Measurements from ENCODE around the gene ERCC1.
"Not testable (repeated sequence)": the region's sequence is repeated elsewhere in the genome, so short reads cannot be mapped to it uniquely, and the experiment has no call there.

The ERCC1 gene

GRCh38 chr19:45424191-45425058 is 708 bp upstream of the ERCC1 start:
- H3K4me1 Mint-ChIP-seq, result peaks cover 71% of the 10 kb centered on the region
- no peak for ATAC-seq
- H3K36me3 Mint-ChIP-seq, result peaks cover 23% of the 10 kb centered on the region
- peak overlapping the region; percentile 97 for H3K27ac Mint-ChIP-seq
- H3K27me3 Mint-ChIP-seq, result no peaks in the 10 kb centered on the region
- H3K9me3 Mint-ChIP-seq, result no peaks in the 10 kb centered on the region
- peak overlapping the region; percentile 95 for H3K4me3 Mint-ChIP-seq

GRCh38 chr19:45423033-45423588 is 606 bp downstream of the ERCC1 start:
- no peaks in the 10 kb centered on the region for H3K9me3 Mint-ChIP-seq
- peaks cover 27% of the 10 kb centered on the region for H3K36me3 Mint-ChIP-seq
- peak overlapping the region; percentile 97 for H3K27ac Mint-ChIP-seq
- no peaks in the 10 kb centered on the region for H3K27me3 Mint-ChIP-seq
- H3K4me3 Mint-ChIP-seq, result peak overlapping the region; percentile 95
- peaks cover 78% of the 10 kb centered on the region for H3K4me1 Mint-ChIP-seq
- no peak for ATAC-seq

GRCh38 chr19:45421947-45422498 is 1.7 kb downstream of the ERCC1 start:
- Mint-ChIP-seq H3K4me3 (no peak overlapping the region), H3K9me3 (no peaks in the 10 kb centered on the region), H3K36me3 (peaks cover 35% of the 10 kb centered on the region), H3K27me3 (no peaks in the 10 kb centered on the region), H3K4me1 (peaks cover 73% of the 10 kb centered on the region), H3K27ac (peak overlapping the region; percentile 97)
- ATAC-seq, result no peak

- H3K27ac Mint-ChIP-seq, result peak overlapping the region; percentile 88
These were observed 2.8 kb downstream of the ERCC1 start for GRCh38 chr19:45420871-45421270.

GRCh38 chr19:45420356-45420755 is 3.4 kb downstream of the ERCC1 start:
- Mint-ChIP-seq H3K27me3 (no peaks in the 10 kb centered on the region), H3K36me3 (peaks cover 45% of the 10 kb centered on the region), H3K27ac (peak overlapping the region; percentile 88), H3K4me1 (peaks cover 70% of the 10 kb centered on the region), H3K9me3 (no peaks in the 10 kb centered on the region), H3K4me3 (peak overlapping the region; percentile 46)
- no peak for ATAC-seq

More at GRCh38 chr19:45420871-45421270, 2.8 kb downstream of the ERCC1 start:
- Mint-ChIP-seq H3K4me3 (no peak overlapping the region), H3K27me3 (no peaks in the 10 kb centered on the region), H3K36me3 (peaks cover 42% of the 10 kb centered on the region), H3K4me1 (peaks cover 70% of the 10 kb centered on the region), H3K9me3 (no peaks in the 10 kb centered on the region)
- ATAC-seq, result no peak

GRCh38 chr19:45419895-45420294 is 3.8 kb downstream of the ERCC1 start:
- ATAC-seq, result no peak
- H3K9me3 Mint-ChIP-seq, result no peaks in the 10 kb centered on the region
- H3K27me3 Mint-ChIP-seq, result no peaks in the 10 kb centered on the region
- peak overlapping the region; percentile 88 for H3K27ac Mint-ChIP-seq
- H3K4me3 Mint-ChIP-seq, result peak overlapping the region; percentile 48
- peaks cover 70% of the 10 kb centered on the region for H3K4me1 Mint-ChIP-seq
- H3K36me3 Mint-ChIP-seq, result peaks cover 45% of the 10 kb centered on the region

GRCh38 chr19:45419396-45419795 is 4.3 kb downstream of the ERCC1 start:
- Mint-ChIP-seq H3K36me3 (peaks cover 49% of the 10 kb centered on the region), H3K27me3 (no peaks in the 10 kb centered on the region), H3K4me3 (peak overlapping the region; percentile 38), H3K27ac (peak overlapping the region; percentile 88), H3K9me3 (no peaks in the 10 kb centered on the region), H3K4me1 (peaks cover 67% of the 10 kb centered on the region)
- peak; percentile 87 for ATAC-seq

- peak overlapping the region; percentile 3 for H3K4me3 Mint-ChIP-seq
- no peaks in the 10 kb centered on the region for H3K9me3 Mint-ChIP-seq
- peaks cover 61% of the 10 kb centered on the region for H3K4me1 Mint-ChIP-seq
- ATAC-seq, result no peak
- peak overlapping the region; percentile 88 for H3K27ac Mint-ChIP-seq
- no peaks in the 10 kb centered on the region for H3K27me3 Mint-ChIP-seq
- H3K36me3 Mint-ChIP-seq, result peaks cover 55% of the 10 kb centered on the region
These were observed 4.9 kb downstream of the ERCC1 start for GRCh38 chr19:45418802-45419201.

GRCh38 chr19:45417151-45417550 is 6.6 kb downstream of the ERCC1 start:
- Mint-ChIP-seq H3K4me3 (no peak overlapping the region), H3K9me3 (no peaks in the 10 kb centered on the region), H3K27me3 (no peaks in the 10 kb centered on the region), H3K27ac (peak overlapping the region; percentile 82), H3K4me1 (peaks cover 44% of the 10 kb centered on the region), H3K36me3 (peaks cover 61% of the 10 kb centered on the region)
- ATAC-seq, result no peak

- H3K4me3 Mint-ChIP-seq, result no peak overlapping the region
- H3K27me3 Mint-ChIP-seq, result no peaks in the 10 kb centered on the region
- H3K36me3 Mint-ChIP-seq, result peaks cover 44% of the 10 kb centered on the region
- peak overlapping the region; percentile 28 for H3K27ac Mint-ChIP-seq
- H3K4me1 Mint-ChIP-seq, result peaks cover 22% of the 10 kb centered on the region
- H3K9me3 Mint-ChIP-seq, result no peaks in the 10 kb centered on the region
- no peak for ATAC-seq
These were observed 9.2 kb downstream of the ERCC1 start for GRCh38 chr19:45414468-45414867.

- peaks cover 52% of the 10 kb centered on the region for H3K36me3 Mint-ChIP-seq
- H3K27me3 Mint-ChIP-seq, result no peaks in the 10 kb centered on the region
- H3K9me3 Mint-ChIP-seq, result no peaks in the 10 kb centered on the region
These were observed 10.2 kb downstream of the ERCC1 start for GRCh38 chr19:45413497-45413896.

GRCh38 chr19:45410330-45410729 is 13.4 kb downstream of the ERCC1 start:
- Mint-ChIP-seq H3K4me1 (peaks cover 36% of the 10 kb centered on the region), H3K36me3 (peaks cover 34% of the 10 kb centered on the region)
- H3K27me3 Mint-ChIP-seq, H3K27ac Mint-ChIP-seq, H3K4me3 Mint-ChIP-seq, ATAC-seq, H3K9me3 Mint-ChIP-seq: not testable (repeated sequence)

More at GRCh38 chr19:45413497-45413896, 10.2 kb downstream of the ERCC1 start:
- Mint-ChIP-seq H3K4me1 (peaks cover 22% of the 10 kb centered on the region), H3K4me3 (no peak overlapping the region), H3K27ac (no peak overlapping the region)
- ATAC-seq, result no peak

GRCh38 chr19:45409557-45409920 is 14.2 kb downstream of the ERCC1 start:
- ATAC-seq, result no peak
- peak overlapping the region; percentile 22 for H3K27ac Mint-ChIP-seq
- no peak overlapping the region for H3K4me3 Mint-ChIP-seq
- no peaks in the 10 kb centered on the region for H3K9me3 Mint-ChIP-seq
- H3K36me3 Mint-ChIP-seq, result peaks cover 31% of the 10 kb centered on the region
- peaks cover 44% of the 10 kb centered on the region for H3K4me1 Mint-ChIP-seq
- peaks cover 9% of the 10 kb centered on the region for H3K27me3 Mint-ChIP-seq

- no peak for ATAC-seq
- Mint-ChIP-seq H3K27ac (peak overlapping the region; percentile 22), H3K4me3 (no peak overlapping the region), H3K27me3 (peaks cover 15% of the 10 kb centered on the region), H3K9me3 (no peaks in the 10 kb centered on the region), H3K4me1 (peaks cover 50% of the 10 kb centered on the region), H3K36me3 (peaks cover 26% of the 10 kb centered on the region)
These were observed 14.7 kb downstream of the ERCC1 start for GRCh38 chr19:45408830-45409556.

- peaks cover 23% of the 10 kb centered on the region for H3K27me3 Mint-ChIP-seq
- H3K36me3 Mint-ChIP-seq, result peaks cover 17% of the 10 kb centered on the region
- H3K27ac Mint-ChIP-seq, result no peak overlapping the region
- no peak for ATAC-seq
- no peaks in the 10 kb centered on the region for H3K9me3 Mint-ChIP-seq
- H3K4me1 Mint-ChIP-seq, result peaks cover 58% of the 10 kb centered on the region
- H3K4me3 Mint-ChIP-seq, result peak overlapping the region; percentile 40
These were observed 15.6 kb downstream of the ERCC1 start for GRCh38 chr19:45408121-45408520.

Data from stimulated activated memory B cell treated with anti-CD40 and anti-IgM and Interleukin-4, amounts not matched to agents 10 μg/mL and 1 μg/mL and 100 μg/mL, for 72 hours (primary cell).